Body of pancreas (tissue), 4 donors: ENCODE measurements around the gene ASMT.

Source experiments
- POLR2A ChIP-seq, 3 donors: fragments of 450-650 bp; IDR thresholded peaks; one replicate each; pipeline ENCODE4 v1.6.1; 2016; ENCODE audit warnings: antibody characterized with exemption in 3 of 3, mild to moderate bottlenecking in 2 of 3
- TF ChIP-seq, protein P1 (sequence below), 7 experiments: fragments of 450-650 bp in 4 of 7; fragments of 200-600 bp in 3 of 7; sonication (generic) in 3 of 7; IDR thresholded peaks; one replicate each; pipeline ENCODE4 v1.5.1; 2016 to 2019; ENCODE audit warnings: antibody characterized with exemption in 7 of 7

DNA sequence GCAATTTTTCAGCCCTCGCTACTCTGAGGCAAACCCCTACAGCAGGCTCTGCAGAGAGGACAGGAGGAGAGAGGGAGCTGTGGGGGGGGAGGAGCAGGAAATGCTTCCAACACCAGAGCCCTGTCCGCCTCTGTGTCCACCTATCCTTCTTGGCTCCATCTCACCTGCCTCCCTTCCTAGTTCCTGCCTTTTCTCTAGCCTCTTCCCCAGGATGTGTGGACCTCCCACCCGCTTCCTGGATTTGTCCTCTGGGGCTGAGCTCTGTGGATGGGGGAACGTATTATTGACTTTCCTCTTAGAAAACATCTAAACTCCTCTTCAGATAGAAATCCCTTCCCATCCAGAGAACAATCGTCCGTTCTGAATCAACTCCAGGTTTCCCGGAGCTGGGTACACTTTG lies 14.4 kb downstream of the ASMT start:
- TF ChIP-seq POLR2A (IDR thresholded peaks at IDR 0.05), result no peak
- TF ChIP-seq, protein P1, sequence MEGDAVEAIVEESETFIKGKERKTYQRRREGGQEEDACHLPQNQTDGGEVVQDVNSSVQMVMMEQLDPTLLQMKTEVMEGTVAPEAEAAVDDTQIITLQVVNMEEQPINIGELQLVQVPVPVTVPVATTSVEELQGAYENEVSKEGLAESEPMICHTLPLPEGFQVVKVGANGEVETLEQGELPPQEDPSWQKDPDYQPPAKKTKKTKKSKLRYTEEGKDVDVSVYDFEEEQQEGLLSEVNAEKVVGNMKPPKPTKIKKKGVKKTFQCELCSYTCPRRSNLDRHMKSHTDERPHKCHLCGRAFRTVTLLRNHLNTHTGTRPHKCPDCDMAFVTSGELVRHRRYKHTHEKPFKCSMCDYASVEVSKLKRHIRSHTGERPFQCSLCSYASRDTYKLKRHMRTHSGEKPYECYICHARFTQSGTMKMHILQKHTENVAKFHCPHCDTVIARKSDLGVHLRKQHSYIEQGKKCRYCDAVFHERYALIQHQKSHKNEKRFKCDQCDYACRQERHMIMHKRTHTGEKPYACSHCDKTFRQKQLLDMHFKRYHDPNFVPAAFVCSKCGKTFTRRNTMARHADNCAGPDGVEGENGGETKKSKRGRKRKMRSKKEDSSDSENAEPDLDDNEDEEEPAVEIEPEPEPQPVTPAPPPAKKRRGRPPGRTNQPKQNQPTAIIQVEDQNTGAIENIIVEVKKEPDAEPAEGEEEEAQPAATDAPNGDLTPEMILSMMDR (IDR thresholded peaks at IDR 0.05), result no peak
